WTC11 (cell line): ENCODE data around the gene PADI1. TPM values are rescaled to one million over a fixed set of nuclear protein-coding genes. Genes with fewer than 3 reads are reported as not detected.

ENCODE experiments used
- ATAC-seq: fragments of 200-7000 bp; cut with Tn5 transposase; 2 replicates; pipeline ENCODE4 v1.10.0; 2021; ENCODE audit warnings: mild to moderate bottlenecking, moderate library complexity
- CTCF ChIA-PET: fragments of 300-600 bp; sonication (Branson Sonifier 250); formaldehyde crosslinking; loops from one replicate; lab custom pipeline; 2021; ENCODE audit warnings: antibody characterized with exemption; lab: Charles Lee
- POLR2A ChIA-PET: fragments of 350-600 bp; sonication (Branson Sonifier 250); formaldehyde crosslinking; loops from one replicate; lab custom pipeline; 2021; ENCODE audit warnings: antibody characterized with exemption; lab: Charles Lee
- DNase-seq: peaks from one replicate; pipeline ENCODE4 v3.0.0; 2021; ENCODE audit warnings: low spot score
- H3K27ac Mint-ChIP-seq: 2 replicates; pipeline ENCODE4 v1.8.0; 2021; ENCODE audit warnings: mixed read lengths
- H3K27me3 Mint-ChIP-seq: 2 replicates; pipeline ENCODE4 v1.8.0; 2021; ENCODE audit warnings: low read depth, mild to moderate bottlenecking, moderate library complexity, mixed read lengths
- H3K36me3 Mint-ChIP-seq: 2 replicates; pipeline ENCODE4 v1.8.0; 2021; ENCODE audit warnings: mixed read lengths
- H3K4me1 Mint-ChIP-seq: 2 replicates; pipeline ENCODE4 v1.8.0; 2022; ENCODE audit warnings: mixed read lengths
- H3K4me3 Mint-ChIP-seq: 2 replicates; pipeline ENCODE4 v1.8.0; 2021; ENCODE audit warnings: mild to moderate bottlenecking, moderate library complexity, mixed read lengths
- H3K9me3 Mint-ChIP-seq: 2 replicates; pipeline ENCODE4 v1.8.0; 2021; ENCODE audit warnings: mixed read lengths
- AR ChIP-seq: fragments of 250-450 bp; sonication (Bioruptor Pico); IDR thresholded peaks from 2 replicates; pipeline ENCODE4 v1.9.0; 2021; ENCODE audit warnings: mild to moderate bottlenecking
- E2F1 ChIP-seq: sonication (generic); formaldehyde crosslinking; IDR thresholded peaks from 2 replicates; pipeline ENCODE4 v1.8.0; 2022; ENCODE audit warnings: mild to moderate bottlenecking, missing genetic modification reagents
- ESRRA ChIP-seq: sonication (generic); formaldehyde crosslinking; IDR thresholded peaks from 2 replicates; pipeline ENCODE4 v1.8.1; 2022; ENCODE audit warnings: mild to moderate bottlenecking, missing genetic modification reagents, borderline replicate concordance
- FOXK1 ChIP-seq: sonication (generic); formaldehyde crosslinking; IDR thresholded peaks from 2 replicates; pipeline ENCODE4 v1.8.0; 2022; ENCODE audit warnings: mild to moderate bottlenecking, moderate library complexity, missing genetic modification reagents
- FOXP4 ChIP-seq: sonication (generic); formaldehyde crosslinking; IDR thresholded peaks from 2 replicates; pipeline ENCODE4 v1.8.0; 2022; ENCODE audit warnings: mild to moderate bottlenecking, missing genetic modification reagents
- HMGXB4 ChIP-seq: sonication (generic); formaldehyde crosslinking; IDR thresholded peaks from 2 replicates; pipeline ENCODE4 v1.8.1; 2023; ENCODE audit warnings: mild to moderate bottlenecking, moderate library complexity, missing genetic modification reagents
- JUN ChIP-seq: sonication (generic); formaldehyde crosslinking; IDR thresholded peaks from 2 replicates; pipeline ENCODE4 v1.8.0; 2023; ENCODE audit warnings: mild to moderate bottlenecking, missing genetic modification reagents
- NR3C1 ChIP-seq: sonication (generic); formaldehyde crosslinking; conservative IDR thresholded peaks from 2 replicates; pipeline ENCODE4 v1.8.1; 2023; ENCODE audit warnings: low read depth, mild to moderate bottlenecking, missing genetic modification reagents
- STAT6 ChIP-seq: sonication (generic); formaldehyde crosslinking; conservative IDR thresholded peaks from 2 replicates; pipeline ENCODE4 v1.8.1; 2023; ENCODE audit warnings: mild to moderate bottlenecking, low read depth, missing genetic modification reagents, moderate library complexity
- ZNF219 ChIP-seq: sonication (generic); formaldehyde crosslinking; IDR thresholded peaks from 2 replicates; pipeline ENCODE4 v1.8.0; 2023; ENCODE audit warnings: missing genetic modification reagents, mild to moderate bottlenecking, borderline replicate concordance
- ZNF317 ChIP-seq: sonication (generic); formaldehyde crosslinking; IDR thresholded peaks from 2 replicates; pipeline ENCODE4 v1.8.1; 2023; ENCODE audit warnings: low read depth, mild to moderate bottlenecking, moderate library complexity, missing genetic modification reagents, borderline replicate concordance
- total RNA-seq: library from RNA; stranded (reverse); gene quantifications from 3 replicates; pipeline ENCODE4 v1.2.3, GENCODE V29; 2021

The PADI1 gene
- total RNA-seq, 1 experiment from 2014 or later: 0.15 TPM

GRCh38 chr1:17246971-17247370, 42.0 kb downstream of the PADI1 start (continued):
- TF ChIP-seq AR (CRISPR knock-in tag) (no peak), FOXK1 (CRISPR knock-in tag) (no peak), HMGXB4 (no peak)

- ChIA-PET POLR2A (no interaction called here), CTCF (interaction anchor here (0.5 to 3.8 kb wide), 7 partner anchors 12 to 1237 kb away, joined by 3 to 19 read pairs (median 4); no protein-coding TSS in a partner anchor)
- Mint-ChIP-seq H3K27ac (no peak within 1 kb of the TSS), H3K36me3 (no peaks in the 10 kb centered on the region), H3K27me3 (no peaks in the 10 kb centered on the region), H3K9me3 (no peaks in the 10 kb centered on the region), H3K4me1 (peaks cover 24% of the 10 kb centered on the region), H3K4me3 (no peak within 1 kb of the TSS)
- no peak for TF ChIP-seq STAT6
- no peak for TF ChIP-seq E2F1 (CRISPR knock-in tag)
- no peak for TF ChIP-seq ESRRA
- no peak for TF ChIP-seq NR3C1 (CRISPR knock-in tag)
- TF ChIP-seq FOXP4: no peak
- ATAC-seq (peak; percentile 89), DNase-seq (peak; percentile 70)
Observed at GRCh38 chr1:17248781-17249180, 43.9 kb downstream of the PADI1 start, which contains the start of gene PADI3. PADI3 (plus strand) TSS chr1:17249098; CDS start chr1:17249138, 40 bp downstream.

GRCh38 chr1:17250601-17251000, 45.7 kb downstream of the PADI1 start:
- Mint-ChIP-seq H3K27me3 (no peaks in the 10 kb centered on the region), H3K9me3 (no peaks in the 10 kb centered on the region), H3K4me3 (no peak overlapping the region), H3K27ac (no peak overlapping the region), H3K36me3 (no peaks in the 10 kb centered on the region), H3K4me1 (peaks cover 15% of the 10 kb centered on the region)
- DNase-seq (no peak), ATAC-seq (no peak)
- CTCF ChIA-PET: interaction anchor here (0.6 to 3.8 kb wide), 4 partner anchors 14 to 282 kb away, joined by 3 to 19 read pairs (median 7); no protein-coding TSS in a partner anchor
- POLR2A ChIA-PET: no interaction called here
- TF ChIP-seq ZNF219: no peak
- no peak for TF ChIP-seq JUN (CRISPR knock-in tag)
- TF ChIP-seq ZNF317 (CRISPR knock-in tag): no peak
